CD4-positive, alpha-beta T cell (primary cell): ENCODE results near the gene GSTCD. TPM values are rescaled to one million over a fixed set of nuclear protein-coding genes. Genes with fewer than 3 reads are reported as not detected.

Experiments used
- ATAC-seq: fragments of 200-7000 bp; cut with Tn5 transposase; one replicate; pipeline ENCODE4 v1.10.0; 2022; ENCODE audit warnings: mild to moderate bottlenecking; ENCODE audit not compliant: poor library complexity
- CTCF ChIA-PET: fragments of 350-600 bp; sonication (Branson Sonifier 250); formaldehyde crosslinking; loops from one replicate; lab custom pipeline; 2021; ENCODE audit warnings: antibody characterized with exemption, inconsistent platforms; lab: Charles Lee
- POLR2A ChIA-PET: fragments of 350-600 bp; sonication (Branson Sonifier 250); formaldehyde crosslinking; loops from one replicate; lab custom pipeline; 2021; ENCODE audit warnings: antibody characterized with exemption, inconsistent platforms; lab: Charles Lee
- DNase-seq, 14 experiments: peaks; one replicate each; pipeline ENCODE4 v3.0.0-alpha.2; 2013 to 2020; ENCODE audit warnings: mixed read lengths in 2 of 14
- H3K27ac ChIP-seq, 2 donors: one replicate each; pipeline versions ENCODE4 v1.5.1 to v1.7.0; 2013; ENCODE audit warnings: low read length in 2 of 2, low read depth in 1 of 2, mild to moderate bottlenecking in 1 of 2
- H3K27me3 ChIP-seq, 2 experiments: 1 replicate in 1 of 2; 2 replicates in 1 of 2; pipeline versions ENCODE4 v1.6.1 to v1.7.0; 2013; ENCODE audit warnings: low read length in 2 of 2, control low read depth in 1 of 2, mild to moderate bottlenecking in 1 of 2, moderate library complexity in 1 of 2; ENCODE audit not compliant: insufficient read depth in 2 of 2, control insufficient read depth in 1 of 2
- H3K36me3 ChIP-seq: one replicate; pipeline ENCODE4 v1.6.1; 2013; ENCODE audit warnings: low read length, control low read depth; ENCODE audit not compliant: insufficient read depth
- H3K4me1 ChIP-seq: one replicate; pipeline ENCODE4 v1.6.1; 2013; ENCODE audit warnings: low read length, control low read depth; ENCODE audit not compliant: insufficient read depth
- H3K4me3 ChIP-seq: one replicate; pipeline ENCODE4 v1.5.1; 2013; ENCODE audit warnings: mild to moderate bottlenecking, low read length, moderate library complexity
- H3K9me3 ChIP-seq, 2 experiments: 1 replicate in 1 of 2; 2 replicates in 1 of 2; pipeline versions ENCODE4 v1.6.1 to v1.7.0; 2013; ENCODE audit warnings: low read length in 2 of 2, mild to moderate bottlenecking in 2 of 2, control low read depth in 1 of 2, moderate library complexity in 1 of 2; ENCODE audit not compliant: control insufficient read depth in 1 of 2, insufficient read depth in 1 of 2
- H3K27ac Mint-ChIP-seq: one replicate; pipeline ENCODE4 v1.8.0; 2020; ENCODE audit warnings: mixed read lengths
- H3K27me3 Mint-ChIP-seq: one replicate; pipeline ENCODE4 v1.8.0; 2021; ENCODE audit warnings: mixed read lengths
- H3K36me3 Mint-ChIP-seq: one replicate; pipeline ENCODE4 v1.8.0; 2021; ENCODE audit warnings: low read depth, mixed read lengths
- H3K4me1 Mint-ChIP-seq: one replicate; pipeline ENCODE4 v1.8.0; 2021; ENCODE audit warnings: low read depth, mixed read lengths
- H3K4me3 Mint-ChIP-seq: one replicate; pipeline ENCODE4 v1.8.0; 2020; ENCODE audit warnings: mild to moderate bottlenecking, mixed read lengths
- H3K9me3 Mint-ChIP-seq: one replicate; pipeline ENCODE4 v1.8.0; 2020; ENCODE audit warnings: mixed read lengths
- intact Hi-C, 2 experiments: fragments of 100-400 bp; cut with DNase I in 1 of 2; cut with micrococcal nuclease in 1 of 2; formaldehyde crosslinking; loops; one replicate each; pipeline versions ENCODE4 v1.15.1 to v1.9.0; 2023 to 2025; cut with DNase I, micrococcal nuclease
- total RNA-seq, 174 experiments: library from RNA in 2 of 174; stranded (reverse) in 2 of 174; gene quantifications; one replicate each; pipeline ENCODE4 v1.2.3 and lab custom pipeline; 2021 to 2026
- TF ChIP-seq, protein P1 (sequence below): fragments of 200-600 bp; IDR thresholded peaks from one replicate; pipeline ENCODE4 v1.8.0; 2022; ENCODE audit warnings: antibody characterized with exemption, mild to moderate bottlenecking

GSTCD gene
- total RNA-seq, 2 experiments from 2014 or later, result 5.2 to 5.3 TPM

DNA sequence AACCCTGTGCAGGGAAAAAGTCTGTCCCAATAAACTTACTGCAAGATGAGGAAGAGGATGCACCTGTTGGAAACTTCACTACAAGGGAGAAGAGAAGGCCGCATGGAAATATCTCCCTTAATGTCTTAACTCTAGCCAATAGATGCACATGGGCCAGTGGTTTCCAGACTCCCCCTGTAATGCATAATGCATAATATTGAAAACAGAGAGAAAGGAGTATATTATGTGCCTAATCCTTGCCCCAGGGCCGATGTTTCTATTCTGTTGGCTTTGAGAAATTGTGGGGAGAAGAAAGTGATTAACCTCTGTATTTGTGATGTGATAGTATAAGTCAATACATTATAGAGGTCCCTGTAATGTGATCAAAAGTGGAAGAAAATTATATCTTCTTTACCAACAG is 37.3 kb upstream of the GSTCD start:
- Histone ChIP-seq H3K4me3 (no peak overlapping the region), H3K4me1 (no peaks in the 10 kb centered on the region), H3K27me3 (peaks cover 0 to 18% of the 10 kb centered on the region in 2 experiments), H3K36me3 (no peaks in the 10 kb centered on the region), H3K9me3 (no peaks in the 10 kb centered on the region), H3K27ac (no peak overlapping the region)
- no peak overlapping the region for H3K27ac Mint-ChIP-seq
- intact Hi-C loops, result no loop called here
- no peak overlapping the region for H3K4me3 Mint-ChIP-seq
- DNase-seq, result no peak
- no peaks in the 10 kb centered on the region for H3K9me3 Mint-ChIP-seq
- H3K4me1 Mint-ChIP-seq, result no peaks in the 10 kb centered on the region
- ATAC-seq, result no peak
- TF ChIP-seq, protein P1, sequence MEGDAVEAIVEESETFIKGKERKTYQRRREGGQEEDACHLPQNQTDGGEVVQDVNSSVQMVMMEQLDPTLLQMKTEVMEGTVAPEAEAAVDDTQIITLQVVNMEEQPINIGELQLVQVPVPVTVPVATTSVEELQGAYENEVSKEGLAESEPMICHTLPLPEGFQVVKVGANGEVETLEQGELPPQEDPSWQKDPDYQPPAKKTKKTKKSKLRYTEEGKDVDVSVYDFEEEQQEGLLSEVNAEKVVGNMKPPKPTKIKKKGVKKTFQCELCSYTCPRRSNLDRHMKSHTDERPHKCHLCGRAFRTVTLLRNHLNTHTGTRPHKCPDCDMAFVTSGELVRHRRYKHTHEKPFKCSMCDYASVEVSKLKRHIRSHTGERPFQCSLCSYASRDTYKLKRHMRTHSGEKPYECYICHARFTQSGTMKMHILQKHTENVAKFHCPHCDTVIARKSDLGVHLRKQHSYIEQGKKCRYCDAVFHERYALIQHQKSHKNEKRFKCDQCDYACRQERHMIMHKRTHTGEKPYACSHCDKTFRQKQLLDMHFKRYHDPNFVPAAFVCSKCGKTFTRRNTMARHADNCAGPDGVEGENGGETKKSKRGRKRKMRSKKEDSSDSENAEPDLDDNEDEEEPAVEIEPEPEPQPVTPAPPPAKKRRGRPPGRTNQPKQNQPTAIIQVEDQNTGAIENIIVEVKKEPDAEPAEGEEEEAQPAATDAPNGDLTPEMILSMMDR, result no peak
- peaks cover 25% of the 10 kb centered on the region for H3K27me3 Mint-ChIP-seq
- POLR2A ChIA-PET, result no interaction called here
- CTCF ChIA-PET, result no interaction called here
- H3K36me3 Mint-ChIP-seq, result no peaks in the 10 kb centered on the region

DNA sequence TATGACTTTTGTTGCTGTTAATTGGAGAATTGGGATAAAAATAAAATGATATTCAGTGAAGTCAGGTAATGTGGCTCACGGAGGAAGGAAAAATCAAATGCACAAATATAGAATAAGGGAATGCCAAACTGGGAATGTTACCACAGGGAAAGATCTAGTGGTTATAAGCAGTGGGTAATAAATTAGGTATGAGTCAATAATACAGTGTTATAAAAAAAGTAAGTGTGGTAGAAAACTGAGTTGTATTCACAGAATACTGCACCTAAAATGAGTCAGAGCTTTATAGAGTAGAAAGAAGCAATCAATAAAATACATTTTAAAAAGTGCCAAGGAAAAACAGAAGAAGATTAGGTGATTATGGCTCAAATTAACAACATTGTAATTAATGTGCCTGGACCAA is 34.6 kb upstream of the GSTCD start:
- H3K9me3 ChIP-seq, result no peaks in the 10 kb centered on the region
- ChIA-PET POLR2A (no interaction called here), CTCF (no interaction called here)
- Mint-ChIP-seq H3K36me3 (no peaks in the 10 kb centered on the region), H3K4me3 (no peak overlapping the region), H3K9me3 (no peaks in the 10 kb centered on the region), H3K4me1 (no peaks in the 10 kb centered on the region), H3K27me3 (peaks cover 16% of the 10 kb centered on the region), H3K27ac (no peak overlapping the region)
- no peak overlapping the region for H3K27ac ChIP-seq
- DNase-seq, result no peak
- peaks cover 0 to 18% of the 10 kb centered on the region in 2 experiments for H3K27me3 ChIP-seq
- ATAC-seq, result no peak
- no peaks in the 10 kb centered on the region for H3K4me1 ChIP-seq
- intact Hi-C loops, result no loop called here
- no peak overlapping the region for H3K4me3 ChIP-seq
- no peaks in the 10 kb centered on the region for H3K36me3 ChIP-seq
- TF ChIP-seq, protein P1, result no peak

DNA sequence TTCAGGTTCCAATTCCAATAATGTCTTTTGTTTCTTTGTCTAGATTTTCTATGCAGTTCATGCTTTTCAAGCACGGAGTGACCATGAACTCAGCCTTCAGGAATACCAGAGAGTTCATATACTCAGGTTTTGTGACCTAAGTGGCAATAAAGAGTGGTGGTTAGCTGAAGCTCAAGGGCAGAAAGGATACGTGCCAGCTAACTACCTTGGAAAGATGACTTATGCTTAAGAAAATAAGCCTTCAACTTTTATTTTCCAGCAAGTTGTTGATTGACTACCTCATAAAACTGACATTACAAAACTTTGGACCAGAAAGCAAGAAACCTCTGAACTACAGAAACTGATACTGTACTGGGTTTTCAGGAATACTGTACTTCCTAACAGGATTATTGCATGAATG is 30.9 kb upstream of the GSTCD start:
- no peaks in the 10 kb centered on the region for H3K9me3 ChIP-seq
- ATAC-seq (no peak), DNase-seq (no peak)
- H3K36me3 ChIP-seq, result peaks cover 12% of the 10 kb centered on the region
- H3K27ac ChIP-seq, result no peak overlapping the region
- no peaks in the 10 kb centered on the region for H3K4me1 Mint-ChIP-seq
- no peak overlapping the region for H3K4me3 ChIP-seq
- no peaks in the 10 kb centered on the region for H3K9me3 Mint-ChIP-seq
- H3K27me3 ChIP-seq, result peaks cover 0 to 4% of the 10 kb centered on the region in 2 experiments
- POLR2A ChIA-PET, result no interaction called here
- H3K4me1 ChIP-seq, result no peaks in the 10 kb centered on the region
- intact Hi-C loops, result no loop called here
- no peak overlapping the region for H3K4me3 Mint-ChIP-seq
- H3K36me3 Mint-ChIP-seq, result peaks cover 12% of the 10 kb centered on the region
- CTCF ChIA-PET, result no interaction called here
- H3K27me3 Mint-ChIP-seq, result peaks cover 3% of the 10 kb centered on the region
- TF ChIP-seq, protein P1, result no peak
- H3K27ac Mint-ChIP-seq, result no peak overlapping the region
